ENCODE data around the gene RCVRN.

DNA sequence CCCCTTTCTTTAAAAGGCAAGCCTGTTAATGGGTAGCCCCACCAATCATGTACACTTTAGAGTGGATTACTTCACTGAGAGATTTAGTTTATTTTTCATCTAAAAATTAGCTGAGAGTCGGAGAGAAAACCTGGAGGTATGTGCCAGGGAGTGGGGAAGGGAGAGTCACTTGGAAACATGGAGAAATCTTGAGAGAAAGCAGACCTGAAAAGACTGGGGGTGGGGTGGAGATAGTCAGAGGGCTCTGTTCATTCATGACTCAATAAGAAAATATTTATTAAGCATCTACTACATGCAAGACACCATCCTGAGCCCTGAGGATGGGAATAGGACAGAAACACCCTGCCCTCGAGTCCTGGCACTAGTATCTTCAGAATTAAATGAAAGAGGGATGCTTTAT lies 27.4 kb upstream of the RCVRN start:
- TF ChIP-seq, protein P1, sequence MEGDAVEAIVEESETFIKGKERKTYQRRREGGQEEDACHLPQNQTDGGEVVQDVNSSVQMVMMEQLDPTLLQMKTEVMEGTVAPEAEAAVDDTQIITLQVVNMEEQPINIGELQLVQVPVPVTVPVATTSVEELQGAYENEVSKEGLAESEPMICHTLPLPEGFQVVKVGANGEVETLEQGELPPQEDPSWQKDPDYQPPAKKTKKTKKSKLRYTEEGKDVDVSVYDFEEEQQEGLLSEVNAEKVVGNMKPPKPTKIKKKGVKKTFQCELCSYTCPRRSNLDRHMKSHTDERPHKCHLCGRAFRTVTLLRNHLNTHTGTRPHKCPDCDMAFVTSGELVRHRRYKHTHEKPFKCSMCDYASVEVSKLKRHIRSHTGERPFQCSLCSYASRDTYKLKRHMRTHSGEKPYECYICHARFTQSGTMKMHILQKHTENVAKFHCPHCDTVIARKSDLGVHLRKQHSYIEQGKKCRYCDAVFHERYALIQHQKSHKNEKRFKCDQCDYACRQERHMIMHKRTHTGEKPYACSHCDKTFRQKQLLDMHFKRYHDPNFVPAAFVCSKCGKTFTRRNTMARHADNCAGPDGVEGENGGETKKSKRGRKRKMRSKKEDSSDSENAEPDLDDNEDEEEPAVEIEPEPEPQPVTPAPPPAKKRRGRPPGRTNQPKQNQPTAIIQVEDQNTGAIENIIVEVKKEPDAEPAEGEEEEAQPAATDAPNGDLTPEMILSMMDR (conservative IDR thresholded peaks at IDR 0.05 in 1 of 2, IDR thresholded peaks at IDR 0.05 in 1 of 2; ENCODE audit: low read depth in 1 of 2, low read length in 2 of 2) = no peak
- TF ChIP-seq EZH2 (IDR thresholded peaks at IDR 0.05; ENCODE audit: low read length, missing control alignments) = no peak
